GM21786 (cell line): ENCODE measurements around the gene LOXL1.
"Not testable (repeated sequence)": the region's sequence is repeated elsewhere in the genome, so short reads cannot be mapped to it uniquely, and the experiment has no call there.

Source experiments
- ATAC-seq: cut with Tn5 transposase; IDR thresholded peaks from one replicate; pipeline ENCODE4 v1.9.1; 2021; ENCODE audit not compliant: unreplicated experiment

The LOXL1 gene

DNA sequence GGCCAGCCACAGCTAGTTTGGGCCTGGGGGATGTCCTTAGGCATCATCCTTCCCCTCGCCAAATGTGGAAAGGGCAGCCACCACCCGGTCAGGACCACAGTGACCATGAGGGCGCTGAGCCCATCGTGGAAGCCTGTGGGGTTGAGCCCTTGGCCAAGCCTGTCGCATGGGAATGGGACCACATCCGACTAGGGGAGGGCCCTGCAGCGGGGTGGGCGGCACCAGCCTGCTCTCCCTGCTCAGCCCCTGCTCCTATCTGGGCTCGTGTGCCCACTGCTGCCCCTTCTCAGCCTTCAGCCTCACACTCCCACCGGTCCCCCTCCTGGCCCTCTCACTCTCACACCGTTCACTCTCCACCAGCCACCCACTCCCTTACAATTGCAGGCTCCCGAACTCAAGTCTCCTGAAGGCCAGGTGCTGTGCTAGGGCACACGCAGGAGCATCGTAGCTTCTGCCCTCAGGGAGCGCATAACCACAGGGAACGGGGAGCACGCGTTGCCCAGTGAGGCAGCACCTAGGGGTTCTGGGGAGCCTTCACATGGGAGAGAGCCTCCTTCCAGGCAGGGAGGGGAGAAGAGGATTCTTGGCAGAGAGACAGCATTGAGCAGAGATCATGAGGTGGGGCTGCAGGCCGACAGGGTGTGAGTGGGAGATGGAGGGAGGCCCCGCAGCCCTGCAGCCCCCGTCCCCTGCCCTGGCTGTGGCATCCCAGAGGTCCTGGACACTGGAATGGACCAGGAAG lies 26.1 kb downstream of the LOXL1 start:
- no peak for ATAC-seq

DNA sequence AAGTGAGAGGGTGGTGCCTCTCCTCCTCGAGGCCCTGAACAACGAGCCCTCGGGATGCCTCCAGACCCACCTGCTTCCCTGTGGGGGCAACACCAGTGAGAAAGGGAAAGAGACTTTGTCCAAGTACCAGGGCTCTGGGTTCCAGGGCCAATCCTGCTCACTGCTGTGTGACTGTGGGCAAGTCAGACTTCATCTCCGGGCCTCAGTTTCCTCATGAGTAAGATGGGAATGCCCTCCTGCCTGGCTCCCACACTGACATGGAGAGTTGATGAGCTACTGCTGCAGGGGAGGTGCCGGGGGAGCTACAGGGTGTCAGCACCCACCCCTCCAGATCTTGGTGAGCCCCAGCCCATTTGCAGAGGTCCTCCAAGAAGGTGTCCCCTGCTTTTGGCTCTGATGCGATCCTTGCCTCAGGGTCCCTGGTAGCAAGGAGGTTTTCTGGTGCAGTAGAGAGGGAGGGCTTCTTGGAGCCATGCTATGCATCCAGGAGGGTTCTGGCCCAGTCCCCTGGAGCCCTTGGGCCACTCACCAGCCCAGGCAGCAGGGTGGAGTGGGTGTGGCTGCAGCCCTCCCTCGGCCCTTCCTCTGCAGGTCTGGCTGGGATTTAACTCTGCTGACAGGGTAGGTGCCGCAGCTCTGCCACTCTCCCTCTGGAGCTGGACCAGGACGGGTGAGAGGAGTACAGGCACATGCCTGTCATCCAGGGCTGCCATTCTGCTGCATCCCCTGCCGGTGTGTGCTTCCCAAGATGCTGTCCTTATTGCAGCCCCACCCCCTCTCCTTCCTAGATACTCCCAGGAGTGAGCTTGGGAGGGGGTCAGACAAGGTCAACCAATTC lies 26.9 kb downstream of the LOXL1 start:
- no peak for ATAC-seq

DNA sequence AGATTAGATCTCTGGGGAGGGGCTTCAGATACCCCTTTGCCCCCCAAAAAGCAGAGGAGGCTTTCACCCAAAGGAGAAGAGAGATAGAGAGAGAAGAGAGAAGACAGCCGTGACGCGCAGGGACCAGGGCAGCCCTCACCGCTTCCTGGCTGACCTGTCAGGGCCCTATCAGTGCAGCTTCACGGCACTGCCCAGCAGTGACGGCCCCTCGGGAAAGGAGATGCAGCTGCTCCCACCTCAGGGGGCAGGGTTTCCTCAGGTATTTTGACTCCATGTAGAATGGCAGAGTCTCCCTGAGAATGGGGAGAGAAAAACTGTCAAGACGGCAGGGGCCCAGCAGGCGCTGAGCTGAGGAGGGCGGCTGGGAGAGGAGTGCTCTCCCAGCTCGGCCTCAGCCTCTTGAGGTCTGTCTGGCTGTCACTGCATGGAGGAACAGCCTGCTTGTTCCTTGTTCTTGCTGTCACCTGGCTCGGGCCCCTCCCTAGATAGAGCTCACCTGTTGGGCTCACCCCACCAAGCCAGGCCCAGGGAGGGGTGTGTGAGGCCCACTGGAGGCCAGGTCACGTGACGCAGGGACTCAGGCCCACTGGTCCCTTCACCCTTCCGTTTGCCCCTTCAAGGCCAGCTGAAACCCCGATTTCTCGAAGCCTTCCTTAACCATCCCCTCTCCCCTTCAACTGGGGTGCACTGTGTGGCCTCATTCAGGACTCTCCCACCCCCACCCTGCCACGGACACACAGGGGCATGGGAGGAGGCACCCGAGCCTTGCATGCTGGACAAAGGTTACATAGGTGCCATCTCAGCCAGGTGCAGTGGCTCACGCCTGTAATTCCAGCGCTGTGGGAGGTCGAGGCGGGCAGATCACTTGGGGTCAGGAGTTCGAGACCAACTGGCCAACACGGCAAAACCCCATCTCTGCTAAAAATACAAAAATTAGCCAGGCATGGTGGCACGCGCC lies 28.2 kb downstream of the LOXL1 start:
- no peak for ATAC-seq

DNA sequence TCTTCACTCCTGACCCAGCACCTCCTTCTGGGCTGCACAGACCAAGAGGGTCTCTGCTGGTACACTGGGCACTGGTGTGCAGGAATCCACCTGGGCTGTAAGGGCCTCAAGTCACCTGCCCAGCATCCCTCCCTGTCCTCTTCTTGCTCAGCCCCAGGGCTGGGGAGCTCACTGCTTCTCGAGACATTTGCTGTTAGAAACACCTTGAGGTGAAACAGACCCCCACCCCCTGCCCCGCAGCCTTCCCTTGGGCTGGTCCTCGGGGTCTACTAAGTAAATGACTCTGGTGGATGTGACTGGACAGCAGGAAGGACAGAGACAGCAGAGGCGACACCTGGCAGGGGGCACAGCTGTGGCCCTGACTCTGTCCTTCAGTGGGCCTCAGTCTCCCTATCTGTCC lies 29.1 kb downstream of the LOXL1 start:
- no peak for ATAC-seq

DNA sequence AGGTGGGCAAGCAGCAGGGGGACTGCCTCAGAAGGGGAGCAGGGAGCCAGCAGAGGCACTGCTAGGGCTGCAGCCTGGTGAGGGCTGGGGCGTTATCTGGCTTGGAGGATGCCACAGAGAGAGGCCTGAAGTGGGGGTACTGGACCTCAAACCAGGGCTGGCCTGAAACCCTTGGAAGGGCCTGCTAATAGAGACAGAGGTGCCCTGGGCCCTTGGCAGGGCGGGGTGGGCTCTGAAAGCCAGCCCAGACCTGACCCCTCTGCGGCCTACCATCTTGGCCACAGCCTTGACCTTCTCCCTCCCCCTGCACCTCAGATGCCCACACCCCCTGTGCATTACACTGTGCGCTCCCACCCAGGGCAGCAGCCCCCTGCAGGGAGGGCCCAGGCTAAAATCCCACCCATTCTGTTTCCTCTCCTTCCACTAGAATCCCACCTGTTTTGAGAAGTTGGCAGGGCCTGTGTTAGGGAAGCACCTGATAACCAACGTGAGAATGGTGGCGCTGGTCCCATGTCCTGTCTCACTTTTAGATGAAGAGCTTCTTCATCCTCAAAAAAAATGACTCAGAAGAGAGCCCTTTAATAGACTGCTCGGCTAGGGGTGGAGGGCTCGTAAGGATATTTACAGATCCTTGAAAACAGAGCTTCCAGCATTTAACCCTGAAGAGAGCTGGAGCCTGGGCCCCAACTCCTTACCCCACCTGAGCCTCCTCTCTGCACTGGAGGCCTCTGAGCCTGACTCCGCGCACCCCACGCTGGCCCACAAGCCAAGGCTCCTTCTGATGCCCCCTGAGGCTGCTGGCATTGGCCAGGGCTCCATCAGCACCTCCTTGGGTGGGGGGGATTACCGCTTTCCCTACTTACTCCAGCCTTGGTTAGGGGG lies 29.8 kb downstream of the LOXL1 start:
- no peak for ATAC-seq

DNA sequence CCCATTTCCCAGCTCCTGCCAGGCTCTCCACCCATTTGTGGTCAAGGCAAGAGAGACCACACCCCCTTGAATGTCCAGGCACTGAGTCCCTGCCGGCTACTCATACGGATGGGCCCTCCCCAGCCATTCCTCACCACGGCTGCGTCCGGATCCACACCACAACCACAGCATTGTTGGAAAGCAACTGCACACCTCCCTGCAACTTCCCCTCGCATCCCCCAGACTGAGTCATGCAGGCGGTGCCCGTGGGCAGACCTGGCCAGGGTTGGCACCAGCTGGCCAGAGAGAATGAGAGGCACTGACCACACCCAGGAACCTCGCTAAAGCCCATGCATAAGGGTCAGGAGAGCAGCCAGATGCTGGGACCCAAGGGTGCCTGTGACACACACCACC lies 30.5 kb downstream of the LOXL1 start:
- ATAC-seq = no peak

DNA sequence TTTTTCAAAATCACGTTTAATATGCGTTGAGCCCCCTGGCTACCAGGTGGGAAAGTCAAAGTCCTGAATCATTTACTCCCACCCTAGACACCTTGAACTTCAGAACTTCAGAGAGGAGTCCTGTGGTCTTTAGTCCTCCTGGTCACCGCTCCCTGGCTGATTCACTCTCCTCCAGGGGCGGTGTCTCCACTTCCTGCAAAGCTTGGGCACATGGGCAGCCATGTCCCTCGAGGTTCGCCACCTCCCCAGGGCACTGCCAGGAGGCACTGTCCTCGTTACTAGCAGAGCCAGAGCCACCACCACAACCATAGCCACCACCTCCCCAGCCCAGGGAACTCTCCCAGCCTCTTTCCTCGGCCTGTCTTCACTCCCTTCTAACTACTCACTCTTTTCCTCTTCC lies 31.0 kb downstream of the LOXL1 start:
- no peak for ATAC-seq

DNA sequence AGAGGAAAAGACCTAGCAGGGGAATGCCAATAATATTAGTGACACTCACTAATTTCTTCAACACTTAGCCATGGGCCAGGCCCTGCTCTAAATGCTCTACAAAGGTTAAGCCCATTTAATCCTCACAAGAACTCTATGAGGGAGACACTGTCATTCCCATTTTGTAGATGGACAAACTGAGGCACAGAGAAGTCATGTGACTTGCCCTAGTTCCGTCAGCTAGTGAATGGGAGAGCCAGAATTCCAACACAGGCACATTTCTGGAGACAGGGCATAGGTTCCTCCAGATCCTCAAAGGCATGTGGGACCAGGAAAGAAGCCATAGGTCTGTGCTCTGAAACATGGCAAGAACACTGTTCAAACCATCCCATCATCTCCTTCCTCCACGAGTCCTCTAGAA lies 31.5 kb downstream of the LOXL1 start:
- no peak for ATAC-seq

DNA sequence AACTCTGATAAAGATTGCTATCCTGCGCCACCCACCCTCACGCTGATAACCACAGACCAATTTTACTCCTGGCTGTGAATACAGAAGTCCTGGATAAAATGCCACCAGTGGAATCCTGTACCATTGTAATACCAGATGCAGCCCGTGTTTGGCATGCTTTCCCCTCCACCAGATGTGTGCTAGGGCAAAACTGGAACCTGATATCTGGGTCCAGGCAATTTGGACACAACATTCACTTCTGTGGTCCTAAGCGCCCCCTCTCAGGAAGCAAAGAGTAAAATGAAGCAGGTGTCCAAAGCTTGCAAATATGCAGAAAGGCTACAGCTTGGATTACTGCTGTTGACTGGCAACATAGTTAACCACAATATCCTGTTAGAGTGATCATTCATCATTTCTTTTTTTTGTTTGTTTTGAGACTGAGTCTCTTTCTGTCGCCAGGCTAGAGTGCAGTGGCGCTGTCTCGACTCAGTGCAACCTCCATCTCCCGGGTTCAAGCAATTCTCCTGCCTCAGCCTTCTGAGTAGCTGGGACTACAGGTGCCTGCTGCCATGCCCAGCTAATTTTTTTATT lies 32.8 kb downstream of the LOXL1 start:
- no peak for ATAC-seq

DNA sequence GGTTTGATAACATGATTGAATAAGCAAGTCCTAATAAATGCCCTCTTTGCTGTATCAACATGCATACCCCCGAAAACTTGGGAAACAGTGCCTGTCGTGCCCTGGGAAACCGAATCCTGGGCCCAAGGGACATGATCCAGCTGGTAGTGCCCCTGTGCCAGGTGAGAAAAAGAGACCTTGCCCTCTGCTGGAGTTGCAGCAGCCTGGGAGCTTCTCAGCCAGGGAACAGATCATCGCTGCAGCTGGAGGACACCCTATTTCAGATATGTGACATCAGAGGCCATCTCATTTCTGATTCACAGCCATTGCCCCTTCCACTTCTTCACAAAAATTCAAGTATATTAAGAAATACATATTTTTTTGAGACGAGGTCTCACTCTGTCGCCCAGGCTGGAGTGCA lies 33.5 kb downstream of the LOXL1 start:
- ATAC-seq = no peak

DNA sequence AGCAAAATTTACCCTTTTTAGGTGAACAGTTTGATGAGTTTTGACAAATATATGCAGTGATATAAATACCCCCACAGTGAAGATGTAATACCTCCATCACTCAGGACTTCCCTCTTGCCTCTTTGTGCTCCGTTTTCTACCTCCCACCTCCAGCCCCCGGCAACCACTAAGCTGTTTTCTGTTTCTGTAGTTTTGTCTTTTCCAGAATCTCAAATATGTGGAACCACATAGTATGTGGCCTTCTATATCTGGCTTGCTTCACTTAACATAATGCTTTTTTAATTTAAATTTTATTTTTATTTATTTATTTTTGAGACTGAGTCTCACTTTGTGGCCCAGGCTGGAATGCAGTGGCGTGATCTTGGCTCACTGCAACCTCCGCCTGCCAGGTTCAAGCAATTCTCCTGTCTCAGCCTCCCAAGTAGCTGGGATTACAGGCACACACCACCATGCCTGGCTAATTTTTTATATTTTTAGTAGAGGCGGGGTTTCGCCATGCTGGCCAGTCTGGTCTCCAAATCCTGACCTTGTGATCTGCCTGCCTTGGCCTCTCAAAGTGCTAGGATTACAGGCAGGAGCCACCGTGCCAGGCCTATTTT lies 34.3 kb downstream of the LOXL1 start:
- not testable (repeated sequence) for ATAC-seq

DNA sequence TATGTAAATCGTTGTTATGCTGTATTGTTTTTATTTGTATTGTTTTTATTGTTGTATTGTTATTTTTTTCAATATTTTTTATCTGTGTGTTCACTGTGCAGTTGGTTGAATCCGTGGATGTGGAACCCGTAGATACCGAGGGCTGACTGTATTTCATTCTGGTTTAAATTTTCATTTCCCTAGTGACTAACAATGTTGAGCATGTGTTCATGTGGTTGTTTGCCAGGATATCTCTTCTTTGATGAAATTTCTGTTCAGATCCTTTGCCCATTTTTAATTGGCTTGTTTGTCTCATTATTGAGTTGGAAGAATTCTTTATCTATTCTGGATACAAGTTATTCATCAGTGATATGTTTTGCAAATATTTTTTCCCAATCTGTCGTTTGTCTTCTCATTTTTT lies 36.2 kb downstream of the LOXL1 start:
- no peak for ATAC-seq

DNA sequence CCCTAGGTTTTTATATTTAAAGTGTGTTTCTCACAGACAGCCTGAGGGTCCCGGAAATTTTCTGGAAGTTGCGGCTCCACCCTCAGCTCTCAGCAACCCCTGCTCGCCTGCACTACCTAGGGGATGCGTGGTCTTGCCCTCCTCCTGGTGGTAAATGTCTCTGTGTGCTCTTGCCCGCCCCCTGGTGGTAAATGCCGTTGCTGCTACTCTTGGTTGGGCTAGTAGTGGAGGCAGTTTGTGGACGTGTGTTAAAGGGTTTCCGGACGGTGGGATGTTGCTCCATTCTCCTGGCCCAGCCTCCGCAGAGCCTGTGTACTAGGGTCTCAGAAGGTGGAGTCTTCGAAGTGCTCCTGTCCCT lies 38.5 kb downstream of the LOXL1 start:
- ATAC-seq = no peak

DNA sequence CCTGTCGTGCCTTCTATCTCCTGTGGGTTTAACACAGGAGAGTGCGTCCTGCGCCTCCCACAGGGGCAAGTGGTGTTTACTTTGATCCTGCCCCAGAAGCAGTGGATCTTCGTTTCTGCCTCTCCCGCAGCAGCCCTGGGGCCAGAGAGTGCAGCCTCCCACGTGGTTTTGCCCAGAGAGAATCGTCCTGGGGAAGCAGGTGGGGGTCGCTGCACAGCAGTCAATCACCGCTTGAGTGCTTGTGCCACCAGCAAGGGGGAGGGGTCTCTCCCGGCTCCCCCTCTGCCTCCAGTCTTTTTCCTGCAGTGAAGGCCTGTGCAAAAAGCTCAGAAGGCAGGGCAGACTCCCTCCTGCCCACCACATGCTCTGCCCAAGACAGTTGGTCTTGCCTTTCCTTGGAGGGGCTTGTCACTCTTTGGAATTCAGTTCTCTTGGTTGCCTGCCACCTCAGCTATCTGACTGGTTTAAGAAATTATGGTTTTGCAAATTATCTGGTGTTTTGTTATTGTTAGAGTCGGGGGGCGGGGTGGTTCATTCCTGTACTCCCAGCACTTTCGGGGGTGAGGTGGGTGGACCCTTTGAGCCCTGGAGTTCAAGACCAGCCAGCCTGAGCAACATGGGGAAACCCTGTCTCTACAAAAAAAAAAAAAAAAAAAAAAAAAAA lies 39.0 kb downstream of the LOXL1 start:
- ATAC-seq = peak; percentile 21

DNA sequence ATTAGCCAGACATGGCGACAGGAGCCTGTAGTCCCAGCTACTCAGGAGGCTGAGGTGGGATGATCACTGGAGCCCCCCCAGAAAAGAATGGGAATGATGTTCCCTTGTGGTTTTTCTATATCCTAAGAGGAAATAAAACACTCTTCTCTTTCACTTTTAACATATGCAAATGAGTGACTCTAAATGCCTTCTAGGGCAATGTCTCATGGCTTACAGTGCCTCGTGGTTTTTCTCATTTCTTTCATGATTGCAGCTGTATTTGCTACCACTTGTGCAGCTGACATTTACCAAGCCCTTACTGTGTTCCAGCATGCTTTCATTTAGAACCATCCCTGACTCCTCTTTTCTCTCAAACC lies 39.5 kb downstream of the LOXL1 start:
- peak; percentile 73 for ATAC-seq

DNA sequence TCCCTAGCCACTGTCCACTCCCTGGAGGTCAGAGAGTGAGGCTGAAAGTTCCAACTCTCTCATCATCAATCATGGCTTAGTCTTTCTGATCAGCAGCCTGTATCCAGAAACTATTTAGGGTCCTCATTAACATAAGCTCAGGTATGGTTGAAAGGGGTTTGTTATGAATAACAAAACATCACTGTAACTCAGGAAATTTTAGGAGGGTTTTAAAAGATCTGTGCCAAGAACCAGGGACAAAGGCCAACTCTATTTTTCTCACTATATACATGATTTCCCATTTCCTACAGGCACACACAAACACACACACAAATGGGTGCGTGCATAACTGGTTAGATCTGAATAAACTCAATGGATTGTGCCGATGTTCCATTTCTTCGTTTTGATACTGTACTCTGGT lies 42.2 kb downstream of the LOXL1 start:
- ATAC-seq = no peak

DNA sequence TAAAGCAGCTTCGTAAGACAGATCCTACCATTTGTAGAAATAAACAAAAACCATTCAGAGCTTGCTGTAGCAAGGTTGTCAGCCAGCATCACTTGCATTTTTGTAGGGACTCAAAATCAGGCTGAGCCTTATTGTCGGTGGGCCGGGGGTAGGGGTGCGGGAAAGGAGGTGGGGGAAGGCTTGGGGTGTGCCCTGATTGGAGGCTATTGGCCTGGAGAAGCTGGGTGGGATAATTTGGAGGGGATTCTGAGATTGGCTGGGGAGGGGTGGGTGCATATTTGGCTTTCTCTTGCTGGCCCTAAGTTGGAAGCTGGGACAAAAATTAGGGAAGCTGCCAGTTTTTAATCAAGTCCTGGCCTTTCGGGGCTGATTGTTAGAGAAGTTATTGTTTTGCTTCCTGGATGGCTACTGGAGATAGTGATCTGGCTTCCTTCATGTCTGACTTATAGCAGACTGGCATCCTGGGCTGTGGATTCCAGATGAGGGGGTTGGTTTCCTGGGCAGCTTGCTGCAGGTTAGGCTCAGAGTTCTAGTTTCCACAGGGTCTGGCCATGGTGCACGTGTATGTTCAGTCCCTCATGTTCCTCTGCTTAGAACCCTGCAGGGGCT lies 43.0 kb downstream of the LOXL1 start:
- no peak for ATAC-seq

DNA sequence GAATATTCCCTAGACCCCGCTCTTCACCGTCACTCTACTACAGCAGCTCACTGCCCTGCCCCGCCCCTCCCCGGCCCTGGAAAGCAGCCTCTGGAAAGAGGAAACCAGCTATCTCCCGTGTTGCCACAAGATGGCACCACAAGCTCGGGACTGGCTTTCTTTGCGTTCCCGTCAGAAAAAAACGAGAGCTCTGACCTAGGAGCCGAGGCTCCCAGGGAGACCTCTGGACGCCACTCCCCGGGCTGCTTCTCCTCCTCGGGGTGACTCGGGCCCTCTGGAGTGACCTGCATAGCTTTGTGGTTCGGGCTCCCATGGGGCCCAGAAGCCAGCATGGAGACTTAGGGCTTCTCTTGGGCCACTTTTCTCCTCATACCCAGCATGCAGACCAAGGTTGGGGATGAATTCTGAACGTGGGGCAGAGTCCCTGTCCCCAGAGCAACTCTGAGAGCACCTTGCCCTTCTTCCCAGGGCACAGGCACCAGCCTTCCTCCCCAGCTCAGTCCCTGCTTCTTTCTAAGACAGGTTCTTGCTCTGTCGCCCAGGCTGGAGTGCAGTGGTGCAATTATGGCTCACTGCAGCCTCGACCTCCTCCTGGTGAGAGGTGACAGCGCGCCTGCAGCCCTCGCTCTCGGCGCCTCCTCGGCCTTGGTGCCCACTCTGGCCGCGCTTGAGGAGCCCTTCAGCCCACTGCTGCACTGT lies 46.9 kb downstream of the LOXL1 start:
- ATAC-seq = no peak
